GM18873 (cell line): ENCODE data around the gene UPK3BL1.
"Not testable (repeated sequence)": the region's sequence is repeated elsewhere in the genome, so short reads cannot be mapped to it uniquely, and the experiment has no call there.

Source experiments
- ATAC-seq: cut with Tn5 transposase; IDR thresholded peaks from one replicate; pipeline ENCODE4 v1.9.1; 2021; ENCODE audit warnings: mild to moderate bottlenecking, moderate library complexity, moderate number of reproducible peaks; ENCODE audit not compliant: unreplicated experiment, low FRiP score

The UPK3BL1 gene

GRCh38 chr7:102630622-102631021 is 12.0 kb downstream of the UPK3BL1 start:
- ATAC-seq = not testable (repeated sequence)

GRCh38 chr7:102627271-102627904 is 15.2 kb downstream of the UPK3BL1 start:
- not testable (repeated sequence) for ATAC-seq

- not testable (repeated sequence) for ATAC-seq
These were observed 24.5 kb downstream of the UPK3BL1 start for GRCh38 chr7:102618122-102618521.

GRCh38 chr7:102616507-102617125 is 26.0 kb downstream of the UPK3BL1 start, which contains the start of gene RASA4:
Gene RASA4, minus strand, starts transcription at chr7:102616756. Its CDS starts 67 bp downstream, at chr7:102616689.
- peak; percentile 27 for ATAC-seq

- not testable (repeated sequence) for ATAC-seq
These were observed 26.7 kb downstream of the UPK3BL1 start for GRCh38 chr7:102615930-102616329.

GRCh38 chr7:102614873-102615272 is 27.7 kb downstream of the UPK3BL1 start:
- not testable (repeated sequence) for ATAC-seq

GRCh38 chr7:102614346-102614697 is 28.3 kb downstream of the UPK3BL1 start:
- ATAC-seq = peak; percentile 30

- peak; percentile 72 for ATAC-seq
These were observed 28.8 kb downstream of the UPK3BL1 start for GRCh38 chr7:102613575-102614345.

- not testable (repeated sequence) for ATAC-seq
These were observed 30.8 kb downstream of the UPK3BL1 start for GRCh38 chr7:102611675-102612325.

GRCh38 chr7:102611013-102611674 is 31.4 kb downstream of the UPK3BL1 start:
- not testable (repeated sequence) for ATAC-seq

GRCh38 chr7:102610441-102610840 is 32.1 kb downstream of the UPK3BL1 start:
- not testable (repeated sequence) for ATAC-seq

GRCh38 chr7:102609734-102610133 is 32.9 kb downstream of the UPK3BL1 start:
- ATAC-seq = not testable (repeated sequence)

- ATAC-seq = not testable (repeated sequence)
These were observed 35.7 kb downstream of the UPK3BL1 start for GRCh38 chr7:102606848-102607247.

- ATAC-seq = not testable (repeated sequence)
These were observed 38.0 kb downstream of the UPK3BL1 start for GRCh38 chr7:102604431-102605145.

- ATAC-seq = not testable (repeated sequence)
These were observed 40.3 kb downstream of the UPK3BL1 start for GRCh38 chr7:102602317-102602716.

- not testable (repeated sequence) for ATAC-seq
These were observed 42.9 kb downstream of the UPK3BL1 start for GRCh38 chr7:102599699-102600098.

- not testable (repeated sequence) for ATAC-seq
These were observed 46.6 kb downstream of the UPK3BL1 start for GRCh38 chr7:102596036-102596435.

- ATAC-seq = peak; percentile 38
These were observed 48.8 kb downstream of the UPK3BL1 start for GRCh38 chr7:102593637-102594334.

- ATAC-seq = peak; percentile 45
These were observed 50.0 kb downstream of the UPK3BL1 start for GRCh38 chr7:102592477-102593019.
